ENCODE results near the gene BCL2.

DNA sequence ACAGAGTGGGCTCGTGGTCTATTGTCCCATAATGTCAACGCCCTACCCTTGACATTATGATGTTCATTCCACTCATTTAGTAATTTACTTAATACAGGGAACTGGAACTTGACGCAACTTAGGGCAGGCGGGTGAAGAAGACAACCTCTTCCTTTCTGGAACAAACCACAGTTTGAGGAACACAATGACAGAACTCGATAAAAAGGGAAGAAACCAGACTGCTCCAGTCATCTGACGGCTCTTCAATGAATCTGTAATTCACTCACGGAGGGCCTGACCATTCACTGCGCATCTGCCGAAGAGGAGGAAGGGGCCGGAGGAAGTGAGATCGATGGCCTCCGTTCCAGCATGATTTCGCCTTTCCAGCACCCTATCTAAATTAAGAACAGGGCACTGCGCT lies 83.2 kb downstream of the BCL2 start:
- TF ChIP-seq, protein P1, sequence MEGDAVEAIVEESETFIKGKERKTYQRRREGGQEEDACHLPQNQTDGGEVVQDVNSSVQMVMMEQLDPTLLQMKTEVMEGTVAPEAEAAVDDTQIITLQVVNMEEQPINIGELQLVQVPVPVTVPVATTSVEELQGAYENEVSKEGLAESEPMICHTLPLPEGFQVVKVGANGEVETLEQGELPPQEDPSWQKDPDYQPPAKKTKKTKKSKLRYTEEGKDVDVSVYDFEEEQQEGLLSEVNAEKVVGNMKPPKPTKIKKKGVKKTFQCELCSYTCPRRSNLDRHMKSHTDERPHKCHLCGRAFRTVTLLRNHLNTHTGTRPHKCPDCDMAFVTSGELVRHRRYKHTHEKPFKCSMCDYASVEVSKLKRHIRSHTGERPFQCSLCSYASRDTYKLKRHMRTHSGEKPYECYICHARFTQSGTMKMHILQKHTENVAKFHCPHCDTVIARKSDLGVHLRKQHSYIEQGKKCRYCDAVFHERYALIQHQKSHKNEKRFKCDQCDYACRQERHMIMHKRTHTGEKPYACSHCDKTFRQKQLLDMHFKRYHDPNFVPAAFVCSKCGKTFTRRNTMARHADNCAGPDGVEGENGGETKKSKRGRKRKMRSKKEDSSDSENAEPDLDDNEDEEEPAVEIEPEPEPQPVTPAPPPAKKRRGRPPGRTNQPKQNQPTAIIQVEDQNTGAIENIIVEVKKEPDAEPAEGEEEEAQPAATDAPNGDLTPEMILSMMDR (IDR thresholded peaks at IDR 0.05), result no peak
- no peak for TF ChIP-seq POLR2AphosphoS5 (IDR thresholded peaks at IDR 0.05; ENCODE audit: insufficient read depth in 1 of 2, low read depth in 1 of 2)
- no peak for TF ChIP-seq POLR2A (IDR thresholded peaks at IDR 0.05)
